HepG2 (cell line): Measurements from ENCODE around the gene CHCHD3. TPM values are rescaled to one million over a fixed set of nuclear protein-coding genes. Genes with fewer than 3 reads are reported as not detected.

Source experiments
- ATAC-seq: fragments of 200-7000 bp; cut with Tn5 transposase; 3 replicates; pipeline ENCODE4 v1.9.1; 2020; ENCODE audit warnings: mild to moderate bottlenecking, moderate library complexity
- BruUV-seq: library from RNA; stranded (reverse); fragments of 400-500 nt; replicated peaks from 2 replicates; lab custom pipeline; 2021; lab: Mats Ljungman, UMichigan
- CTCF ChIA-PET: fragments of 300-600 bp; formaldehyde crosslinking; extraction: SDS; loops from one replicate; lab custom pipeline; 2021; ENCODE audit warnings: low total read pairs, inconsistent platforms, low intra/inter-chr PET ratio; lab: Yijun Ruan, JAX
- POLR2A ChIA-PET: fragments of 350-600 bp; sonication (Branson Sonifier 250); formaldehyde crosslinking; loops from one replicate; lab custom pipeline; 2020; ENCODE audit warnings: antibody characterized with exemption, inconsistent platforms; lab: Yijun Ruan, JAX
- DNase-seq: peaks from one replicate; pipeline ENCODE4 v3.0.0-alpha.2; 2015; ENCODE audit warnings: low spot score
- FAIRE-seq: peaks from 3 replicates; lab custom pipeline; 2011; peaks lifted over from hg19 to GRCh38; lab: Jason Lieb, UNC
- H2AFZ ChIP-seq: one replicate; pipeline ENCODE4 v1.6.1; 2011; ENCODE audit warnings: low read length, inconsistent platforms
- H3K27ac ChIP-seq: fragments of 300-600 bp; 3 replicates; pipeline ENCODE4 v1.8.0; 2011; ENCODE audit warnings: mixed run types, mild to moderate bottlenecking, mixed read lengths, low read length, inconsistent platforms; ENCODE audit not compliant: insufficient read depth; ENCODE audit errors: extremely low read length
- H3K27me3 ChIP-seq, 2 experiments: fragments of 200-600 bp in 1 of 2; 2 replicates in 1 of 2; 3 replicates in 1 of 2; pipeline versions ENCODE4 v1.6.0 to v1.8.0; 2011; ENCODE audit warnings: low read length in 2 of 2, mild to moderate bottlenecking in 2 of 2, moderate library complexity in 2 of 2, inconsistent platforms in 1 of 2; ENCODE audit not compliant: insufficient read depth in 2 of 2, control insufficient read depth in 1 of 2
- H3K36me3 ChIP-seq, 2 experiments: fragments of 200-600 bp in 1 of 2; replicated peaks in 1 of 2; 2 replicates in 1 of 2; 3 replicates in 1 of 2; pipeline versions ENCODE4 v1.5.1 to v1.8.0; 2011; ENCODE audit warnings: low read length in 2 of 2, inconsistent platforms in 1 of 2; ENCODE audit not compliant: insufficient read depth in 2 of 2, control insufficient read depth in 1 of 2
- H3K4me1 ChIP-seq: 2 replicates; pipeline ENCODE4 v1.5.1; 2012; ENCODE audit warnings: low read length, inconsistent platforms; ENCODE audit not compliant: insufficient read depth
- H3K4me2 ChIP-seq: 2 replicates; pipeline ENCODE4 v1.6.0; 2011; ENCODE audit warnings: low read depth, low read length, inconsistent platforms
- H3K4me3 ChIP-seq, 3 experiments: fragments of 200-600 bp in 1 of 3; sonication (generic), shearing (Covaris generic) in 1 of 3; replicated peaks in 1 of 3; 2 replicates each; pipeline ENCODE4 v1.5.1; 2011 to 2016; ENCODE audit warnings: low read length in 3 of 3, inconsistent platforms in 2 of 3, low read depth in 2 of 3, mild to moderate bottlenecking in 2 of 3, control low read depth in 1 of 3, mixed read lengths in 1 of 3; ENCODE audit not compliant: insufficient read depth in 1 of 3
- H3K79me2 ChIP-seq: one replicate; pipeline ENCODE4 v1.6.1; 2011; ENCODE audit warnings: low read length, inconsistent platforms; ENCODE audit not compliant: insufficient read depth
- H3K9ac ChIP-seq: 2 replicates; pipeline ENCODE4 v1.6.0; 2011; ENCODE audit warnings: mild to moderate bottlenecking, low read depth, low read length, inconsistent platforms; ENCODE audit not compliant: insufficient read depth
- H3K9me3 ChIP-seq: 2 replicates; pipeline ENCODE4 v1.5.1; 2012; ENCODE audit warnings: mild to moderate bottlenecking, low read length
- H4K20me1 ChIP-seq: 2 replicates; pipeline ENCODE4 v1.6.0; 2011; ENCODE audit warnings: inconsistent platforms, mild to moderate bottlenecking, low read length, moderate library complexity; ENCODE audit not compliant: insufficient read depth
- EEA1 ChIP-seq: sonication (generic); formaldehyde crosslinking; IDR thresholded peaks from 2 replicates; pipeline ENCODE4 v1.5.1; 2020; ENCODE audit warnings: mild to moderate bottlenecking, missing genetic modification reagents, borderline replicate concordance
- FOXO1 ChIP-seq: sonication (generic); formaldehyde crosslinking; IDR thresholded peaks from 2 replicates; pipeline ENCODE4 v1.4.0; 2020; ENCODE audit warnings: missing genetic modification reagents
- MLX ChIP-seq: IDR thresholded peaks from 2 replicates; pipeline ENCODE4 v1.6.1; 2016
- NFIC ChIP-seq: IDR thresholded peaks from 2 replicates; pipeline ENCODE4 v1.6.1; 2012; ENCODE audit warnings: mild to moderate bottlenecking, low read length, inconsistent platforms
- PRDM15 ChIP-seq: sonication (generic); formaldehyde crosslinking; IDR thresholded peaks from 2 replicates; pipeline ENCODE4 v1.4.0; 2020; ENCODE audit warnings: missing genetic modification reagents
- RXRA ChIP-seq: sonication (generic); formaldehyde crosslinking; IDR thresholded peaks from 2 replicates; pipeline ENCODE4 v1.5.1; 2020; ENCODE audit warnings: missing genetic modification reagents
- WGBS: methylation state at CpG from one replicate; pipeline ENCODE4 v1.1.6; 2017; ENCODE audit warnings: low lambda C conversion rate; 5-methylcytosine and 5-hydroxymethylcytosine counted together
- in situ Hi-C: cut with HindIII; loops from 2 replicates; pipeline ENCODE4 v1.10.0; 2017; ENCODE audit warnings: low pct_unique_long_range_greater_than_20kb; ENCODE audit not compliant: extremely low pct_ligation_motif_present
- intact Hi-C: fragments of 100-400 bp; cut with micrococcal nuclease; formaldehyde crosslinking; loops from one replicate; pipeline ENCODE4 v1.10.0; 2022; ENCODE audit not compliant: unreplicated experiment
- polyA plus RNA-seq, 8 experiments: library from polyadenylated mRNA; depleted of rRNA in 3 of 8; stranded (reverse) in 7 of 8; unstranded in 1 of 8; fragments of >200 nt; fragmentation: Illumina TruSeq in 4 of 8; extraction: Trizol in 4 of 8; gene quantifications; 2 replicates each; pipeline versions ENCODE4 v1.2.1 to v1.2.3, GENCODE V29; 2011 to 2016; ENCODE audit warnings: low read depth in 4 of 8, missing spikeins in 1 of 8, mixed read lengths in 1 of 8; ENCODE audit not compliant: insufficient read depth in 1 of 8
- total RNA-seq, 5 experiments: library from RNA; depleted of rRNA; stranded (reverse); fragments of >200 nt; fragmentation: Illumina TruSeq; extraction: Trizol; gene quantifications; 2 replicates each; pipeline ENCODE4 v1.2.3, GENCODE V29; 2016; ENCODE audit warnings: low read depth in 1 of 5
- TF ChIP-seq, protein P1 (sequence below): sonication (generic); formaldehyde crosslinking; IDR thresholded peaks from 2 replicates; pipeline ENCODE4 v1.4.0; 2020; ENCODE audit warnings: missing genetic modification reagents

CHCHD3 gene
- total and polyA plus RNA-seq, 2 of the 13 experiments (the other 11 are each of a cell fraction or from before 2014, with no cell fraction given): 32.7 to 86.8 TPM

- Histone ChIP-seq H4K20me1 (no peaks in the 10 kb centered on the region), H2AFZ (no peak overlapping the region), H3K4me3 (no peak overlapping the region), H3K9me3 (no peaks in the 10 kb centered on the region), H3K4me2 (no peak overlapping the region), H3K9ac (no peak overlapping the region), H3K79me2 (peaks cover 3% of the 10 kb centered on the region), H3K27me3 (no peaks in the 10 kb centered on the region), H3K4me1 (no peaks in the 10 kb centered on the region), H3K36me3 (peaks cover 6 to 15% of the 10 kb centered on the region in 2 experiments), H3K27ac (no peak overlapping the region)
- in situ Hi-C loops (no loop called here), intact Hi-C loops (no loop called here)
- ChIA-PET POLR2A (no interaction called here), CTCF (no interaction called here)
- no peak for FAIRE-seq
- no peak for ATAC-seq
- no TSS peak for BruUV-seq
- no peak for DNase-seq
- TF ChIP-seq RXRA (CRISPR knock-in tag): no peak
- TF ChIP-seq, protein P1, sequence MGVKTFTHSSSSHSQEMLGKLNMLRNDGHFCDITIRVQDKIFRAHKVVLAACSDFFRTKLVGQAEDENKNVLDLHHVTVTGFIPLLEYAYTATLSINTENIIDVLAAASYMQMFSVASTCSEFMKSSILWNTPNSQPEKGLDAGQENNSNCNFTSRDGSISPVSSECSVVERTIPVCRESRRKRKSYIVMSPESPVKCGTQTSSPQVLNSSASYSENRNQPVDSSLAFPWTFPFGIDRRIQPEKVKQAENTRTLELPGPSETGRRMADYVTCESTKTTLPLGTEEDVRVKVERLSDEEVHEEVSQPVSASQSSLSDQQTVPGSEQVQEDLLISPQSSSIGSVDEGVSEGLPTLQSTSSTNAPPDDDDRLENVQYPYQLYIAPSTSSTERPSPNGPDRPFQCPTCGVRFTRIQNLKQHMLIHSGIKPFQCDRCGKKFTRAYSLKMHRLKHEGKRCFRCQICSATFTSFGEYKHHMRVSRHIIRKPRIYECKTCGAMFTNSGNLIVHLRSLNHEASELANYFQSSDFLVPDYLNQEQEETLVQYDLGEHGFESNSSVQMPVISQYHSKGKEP (CRISPR knock-in tag): no peak
- TF ChIP-seq EEA1 (CRISPR knock-in tag): no peak
- no peak for TF ChIP-seq MLX
- no peak for TF ChIP-seq NFIC
- TF ChIP-seq FOXO1 (CRISPR knock-in tag): no peak
- no peak for TF ChIP-seq PRDM15 (CRISPR knock-in tag)
- TF ChIP-seq, all 625 proteins: peak for 0
- 100% methylated on average over 1 of the region's 1 CpG for whole genome bisulfite sequencing
Measured at GRCh38 chr7:132972745-132973144, 109.1 kb downstream of the CHCHD3 start.
